Cardiac fibroblast (primary cell): Measurements from ENCODE around the gene GAS2L1.

Experiments
- DNase-seq, 2 donors: peaks; one replicate each; pipeline versions ENCODE4 v3.0.0 to v3.0.0-alpha.2; 2010; ENCODE audit warnings: low read depth in 2 of 2
- H3K4me3 ChIP-seq, 2 donors: replicated peaks in 1 of 2; 1 replicate in 1 of 2; 2 replicates in 1 of 2; pipeline ENCODE4 v1.5.1; 2011; ENCODE audit warnings: low read depth in 2 of 2, low read length in 2 of 2, mild to moderate bottlenecking in 2 of 2, moderate library complexity in 1 of 2
- TF ChIP-seq, protein P1 (sequence below): IDR thresholded peaks from one replicate; pipeline ENCODE4 v1.5.1; 2011; ENCODE audit warnings: low read depth, mild to moderate bottlenecking, low read length, inconsistent platforms

GAS2L1 gene

DNA sequence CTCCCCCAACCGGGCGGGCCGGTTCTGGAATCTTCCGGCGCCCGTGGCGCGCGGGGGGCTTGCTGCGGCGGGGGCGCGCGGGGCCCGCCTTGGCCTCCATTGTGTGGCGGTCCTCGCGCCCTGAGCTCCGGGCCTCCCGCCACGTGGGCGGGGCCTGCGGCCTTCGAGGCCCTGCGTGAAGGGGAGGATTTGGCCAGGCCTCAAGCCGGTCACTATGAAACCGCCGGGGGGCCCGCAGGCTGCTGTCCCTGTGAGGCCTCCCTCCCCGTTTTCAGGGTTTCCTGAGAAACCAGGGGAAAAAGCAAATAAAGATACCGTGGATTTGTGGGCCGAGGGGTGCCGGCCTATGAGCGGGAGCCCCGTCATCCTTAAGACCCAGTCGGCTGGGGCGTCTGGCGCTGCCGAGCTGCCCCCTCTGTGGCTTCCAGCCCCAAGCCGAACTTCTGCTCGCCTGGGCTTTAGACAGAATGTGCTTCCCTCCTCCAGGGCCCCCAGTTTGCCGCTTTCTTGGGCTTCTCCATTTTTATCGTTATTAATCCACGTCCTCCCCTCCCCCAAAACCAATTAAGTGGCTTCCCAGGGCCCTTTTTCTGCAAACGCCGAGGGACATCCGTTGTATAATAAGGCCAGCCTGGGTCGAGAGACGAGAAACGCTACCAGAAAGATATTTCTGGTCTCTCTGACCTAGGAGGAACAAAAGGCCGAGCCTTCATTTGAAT lies 37.8 kb upstream of the GAS2L1 start:
- TF ChIP-seq, protein P1, sequence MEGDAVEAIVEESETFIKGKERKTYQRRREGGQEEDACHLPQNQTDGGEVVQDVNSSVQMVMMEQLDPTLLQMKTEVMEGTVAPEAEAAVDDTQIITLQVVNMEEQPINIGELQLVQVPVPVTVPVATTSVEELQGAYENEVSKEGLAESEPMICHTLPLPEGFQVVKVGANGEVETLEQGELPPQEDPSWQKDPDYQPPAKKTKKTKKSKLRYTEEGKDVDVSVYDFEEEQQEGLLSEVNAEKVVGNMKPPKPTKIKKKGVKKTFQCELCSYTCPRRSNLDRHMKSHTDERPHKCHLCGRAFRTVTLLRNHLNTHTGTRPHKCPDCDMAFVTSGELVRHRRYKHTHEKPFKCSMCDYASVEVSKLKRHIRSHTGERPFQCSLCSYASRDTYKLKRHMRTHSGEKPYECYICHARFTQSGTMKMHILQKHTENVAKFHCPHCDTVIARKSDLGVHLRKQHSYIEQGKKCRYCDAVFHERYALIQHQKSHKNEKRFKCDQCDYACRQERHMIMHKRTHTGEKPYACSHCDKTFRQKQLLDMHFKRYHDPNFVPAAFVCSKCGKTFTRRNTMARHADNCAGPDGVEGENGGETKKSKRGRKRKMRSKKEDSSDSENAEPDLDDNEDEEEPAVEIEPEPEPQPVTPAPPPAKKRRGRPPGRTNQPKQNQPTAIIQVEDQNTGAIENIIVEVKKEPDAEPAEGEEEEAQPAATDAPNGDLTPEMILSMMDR = no peak
- H3K4me3 ChIP-seq = peak overlapping the region; percentile 84 to 88
- DNase-seq = peak; percentile 65 to 86

DNA sequence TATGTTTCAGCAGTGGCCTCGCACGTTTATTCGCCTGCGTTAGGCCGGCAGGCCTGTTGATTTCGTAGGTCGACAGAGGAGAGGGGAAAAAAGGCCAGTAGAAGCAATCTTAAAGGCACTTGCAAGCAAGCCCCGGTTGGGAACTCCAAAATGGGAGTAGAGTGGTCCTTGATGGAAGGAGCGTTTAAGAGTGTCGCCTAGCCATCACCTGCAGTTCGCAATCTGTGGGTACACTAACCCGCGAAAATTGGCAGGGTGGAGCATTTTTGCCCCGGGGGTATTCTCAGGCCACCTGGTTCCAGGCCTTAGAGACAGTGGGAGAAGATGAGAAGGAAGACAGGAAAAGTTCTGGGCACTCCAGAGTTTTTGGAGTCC lies 37.2 kb upstream of the GAS2L1 start:
- TF ChIP-seq, protein P1 = no peak
- H3K4me3 ChIP-seq = peak overlapping the region; percentile 84 to 88
- peak in 1 of 2 donors; percentile 13 for DNase-seq

DNA sequence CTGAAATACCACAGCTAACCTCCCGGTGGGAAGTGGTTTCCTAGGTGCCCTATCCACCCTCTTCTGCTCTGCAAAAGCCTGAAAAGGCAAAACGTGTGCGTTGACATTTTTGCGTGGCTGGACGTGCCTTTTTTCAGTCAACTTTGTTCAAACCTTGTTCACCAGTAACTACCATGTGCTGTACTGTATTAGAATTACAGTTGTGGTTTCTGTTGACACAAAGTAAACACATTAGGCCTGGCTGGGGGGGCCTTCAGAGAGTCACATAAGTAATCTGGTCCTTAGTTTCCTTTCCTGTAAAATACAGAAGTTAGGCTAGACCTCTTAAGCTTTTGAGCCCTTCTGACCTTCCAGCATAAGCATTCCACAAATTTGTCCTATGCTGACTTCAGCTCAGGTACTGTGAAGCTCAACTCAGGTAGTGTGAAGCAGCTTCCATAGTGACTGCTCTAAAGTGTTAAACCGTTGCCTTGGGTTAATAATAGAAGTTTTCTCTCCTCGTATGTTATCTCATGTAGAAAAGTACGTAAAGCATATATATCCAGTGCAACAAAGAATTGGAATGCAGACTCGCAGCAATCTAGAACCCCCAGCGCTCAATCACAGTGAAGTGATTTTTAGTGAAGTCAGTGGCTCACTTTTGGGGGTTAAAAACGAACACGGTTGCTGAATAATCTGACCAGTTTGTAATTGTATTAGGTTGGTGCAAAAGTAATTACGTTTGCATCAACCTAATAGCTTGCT lies 36.5 kb upstream of the GAS2L1 start:
- DNase-seq = peak in 1 of 2 donors; percentile 22
- peak overlapping the region; percentile 84 to 88 for H3K4me3 ChIP-seq
- TF ChIP-seq, protein P1 = no peak

DNA sequence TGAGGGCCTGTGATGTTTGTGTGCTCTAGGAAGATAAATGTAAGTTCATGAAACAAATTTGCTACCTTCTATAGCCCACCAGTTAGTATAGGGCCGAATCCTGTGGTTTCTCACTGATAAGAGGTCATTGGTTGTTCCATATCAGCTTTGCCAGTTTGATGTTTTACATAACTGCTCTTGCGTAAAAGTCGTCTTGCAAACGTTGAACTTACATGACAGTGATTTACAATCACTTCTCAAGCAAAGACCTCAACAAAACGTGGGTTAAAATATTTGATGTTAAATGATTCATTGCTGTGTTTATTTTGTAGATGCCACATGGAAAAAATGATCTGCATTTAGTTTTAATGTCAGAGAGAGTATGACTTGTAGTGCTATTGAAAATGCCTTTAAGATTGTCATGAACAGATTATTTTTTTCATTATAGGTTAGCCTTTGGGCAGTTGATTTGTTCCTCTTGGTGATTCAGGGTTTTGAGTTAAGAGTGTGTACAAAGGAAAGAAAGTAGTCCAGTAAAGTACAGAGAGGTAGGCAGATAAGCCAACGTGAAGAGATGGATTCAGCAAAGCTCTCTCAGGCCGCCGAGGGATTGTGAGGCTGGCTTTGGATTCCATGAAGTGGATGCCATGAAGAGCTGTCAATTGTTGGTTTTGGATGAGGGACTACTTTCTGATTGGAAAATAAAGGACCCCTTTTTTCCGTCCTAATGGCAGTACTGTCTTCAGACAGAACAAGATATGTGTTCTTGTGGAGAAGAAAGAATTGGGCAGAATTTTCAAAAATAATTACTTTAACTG lies 35.8 kb upstream of the GAS2L1 start:
- H3K4me3 ChIP-seq = peak overlapping the region; percentile 84 to 88
- TF ChIP-seq, protein P1 = no peak
- DNase-seq = peak; percentile 33 to 39

DNA sequence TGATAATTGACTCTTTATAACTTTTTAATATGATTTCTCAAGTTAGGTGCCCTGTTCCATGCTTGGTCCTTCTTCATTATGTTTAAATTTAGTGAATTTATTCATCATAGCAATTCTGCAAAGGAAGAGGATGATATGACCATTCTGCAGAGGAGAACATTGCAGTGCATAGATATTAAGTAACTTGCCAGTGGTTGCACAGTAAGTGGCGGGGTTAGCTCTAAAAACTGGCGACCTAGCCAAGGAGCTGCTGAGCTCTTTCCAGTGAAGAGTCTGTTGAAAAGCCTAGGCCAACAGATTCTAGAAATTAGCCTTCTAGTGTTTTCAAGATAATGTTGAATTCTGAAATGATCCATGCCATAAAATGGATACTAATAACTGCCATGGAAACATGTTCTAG lies 33.8 kb upstream of the GAS2L1 start:
- TF ChIP-seq, protein P1 = no peak
- no peak for DNase-seq
- H3K4me3 ChIP-seq = no peak overlapping the region

DNA sequence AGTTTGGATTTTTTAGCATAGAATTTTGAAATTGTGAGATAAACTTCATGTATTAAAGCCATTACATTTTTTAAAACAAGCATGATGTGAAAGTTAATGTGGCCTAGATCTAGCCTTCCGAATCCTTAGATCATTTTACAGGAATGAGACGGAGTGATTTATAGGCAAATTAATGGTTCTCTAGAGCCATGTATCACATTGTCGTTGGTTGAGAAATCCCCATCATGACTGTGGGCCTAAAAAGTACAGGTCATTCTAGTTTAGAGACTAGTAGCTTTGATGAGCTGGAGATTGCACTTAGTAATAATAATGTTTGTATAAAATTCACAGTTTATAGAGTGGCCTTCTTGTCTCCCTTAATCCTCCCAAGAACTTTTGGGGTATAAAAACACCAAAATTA lies 31.3 kb upstream of the GAS2L1 start:
- TF ChIP-seq, protein P1 = no peak
- H3K4me3 ChIP-seq = no peak overlapping the region
- DNase-seq = no peak
